Adrenal gland (tissue), 12 donors: Measurements from ENCODE around the gene NEK8. TPM values are rescaled to one million over a fixed set of nuclear protein-coding genes. Genes with fewer than 3 reads are reported as not detected.

Source experiments
- DNase-seq, 7 donors: peaks; one replicate each; pipeline ENCODE4 v3.0.0-alpha.2; 2019 to 2020
- H3K27ac ChIP-seq, 5 donors: fragments of 200-600 bp; sonication (generic) in 4 of 5; 1 replicate in 3 of 5; 2 replicates in 2 of 5; pipeline versions ENCODE4 v1.5.1 to v1.8.0; 2016 to 2020; ENCODE audit warnings: mild to moderate bottlenecking in 1 of 5
- H3K27me3 ChIP-seq: fragments of 200-600 bp; 2 replicates; pipeline ENCODE4 v1.8.0; 2021
- H3K36me3 ChIP-seq, 2 donors: fragments of 200-600 bp; replicated peaks in 1 of 2; 1 replicate in 1 of 2; 2 replicates in 1 of 2; pipeline versions ENCODE4 v1.5.1 to v1.8.0; 2018 to 2022
- H3K4me1 ChIP-seq, 2 donors: fragments of 200-600 bp; replicated peaks in 1 of 2; 1 replicate in 1 of 2; 2 replicates in 1 of 2; pipeline versions ENCODE4 v1.5.1 to v1.8.0; 2018 to 2021
- H3K4me3 ChIP-seq, 4 donors: fragments of 200-600 bp; sonication (generic) in 3 of 4; one replicate each; pipeline ENCODE4 v1.5.1; 2016 to 2018
- H3K9me3 ChIP-seq, 3 donors: fragments of 200-600 bp; sonication (generic) in 1 of 3; replicated peaks in 1 of 3; 1 replicate in 2 of 3; 2 replicates in 1 of 3; pipeline versions ENCODE4 v1.5.1 to v1.8.0; 2016 to 2021
- POLR2A ChIP-seq, 2 donors: fragments of 450-650 bp; IDR thresholded peaks; one replicate each; pipeline ENCODE4 v1.6.1; 2017; ENCODE audit warnings: antibody characterized with exemption in 2 of 2, mild to moderate bottlenecking in 2 of 2, moderate library complexity in 1 of 2
- WGBS, 4 donors: extraction: QIAGEN DNeasy Blood & Tissue Kit in 2 of 4; methylation state at CpG; one replicate each; pipeline versions ENCODE4 v1.1.5 to v1.1.7; 2013 to 2017; 5-methylcytosine and 5-hydroxymethylcytosine counted together
- intact Hi-C, 2 donors: fragments of 100-400 bp; cut with DNase I; formaldehyde crosslinking; loops; one replicate each; pipeline versions ENCODE4 v1.14.1 to v1.15.0; 2022 to 2023
- polyA plus RNA-seq, 3 donors: library from polyadenylated mRNA; stranded (reverse); fragments of 200-250 nt in 2 of 3; fragments of 350-450 nt in 1 of 3; fragmentation: Illumina TruSeq in 1 of 3; extraction: RNeasy Lipid Tissue Mini Kit (QIAGEN cat#74804) in 1 of 3; gene quantifications; one replicate each; pipeline ENCODE4 v1.2.3, GENCODE V29; 2013 to 2014
- total RNA-seq, 9 donors: library from RNA; depleted of rRNA in 4 of 9; stranded (reverse); fragments of >200 nt in 4 of 9; fragments of 120-200 nt in 1 of 9; fragmentation: NEBNext Ultra II Directional in 1 of 9; extraction: Animal tissue kit (Norgen Biotek cat#: 25700) in 1 of 9; gene quantifications; one replicate each; pipeline versions ENCODE4 v1.1.0 to v1.2.4, GENCODE V29; 2013 to 2023
- TF ChIP-seq, protein P1 (sequence below), 6 experiments: fragments of 450-650 bp in 4 of 6; fragments of 200-600 bp in 2 of 6; sonication (generic) in 1 of 6; IDR thresholded peaks; 1 replicate in 5 of 6; 2 replicates in 1 of 6; pipeline versions ENCODE4 v1.5.1 to v1.8.0; 2016 to 2021; ENCODE audit warnings: antibody characterized with exemption in 6 of 6, mild to moderate bottlenecking in 2 of 6, moderate library complexity in 1 of 6
- donor health status: healthy with polysubstance abuse.
- donor health status: Bipolar disorder and iron deficiency.
- donor health status: DM: yes; HTN: yes; CAD: no.
- donor health status: DM: no; HTN: no; CAD: no.
- donor health status: DM: no; HTN: no; CAD: no.
- donor health status: DM: yes; HTN: yes; CAD: no.

NEK8 gene
- total and polyA plus RNA-seq, 12 donors = 0.54 to 11.9 (median 6.1) TPM

DNA sequence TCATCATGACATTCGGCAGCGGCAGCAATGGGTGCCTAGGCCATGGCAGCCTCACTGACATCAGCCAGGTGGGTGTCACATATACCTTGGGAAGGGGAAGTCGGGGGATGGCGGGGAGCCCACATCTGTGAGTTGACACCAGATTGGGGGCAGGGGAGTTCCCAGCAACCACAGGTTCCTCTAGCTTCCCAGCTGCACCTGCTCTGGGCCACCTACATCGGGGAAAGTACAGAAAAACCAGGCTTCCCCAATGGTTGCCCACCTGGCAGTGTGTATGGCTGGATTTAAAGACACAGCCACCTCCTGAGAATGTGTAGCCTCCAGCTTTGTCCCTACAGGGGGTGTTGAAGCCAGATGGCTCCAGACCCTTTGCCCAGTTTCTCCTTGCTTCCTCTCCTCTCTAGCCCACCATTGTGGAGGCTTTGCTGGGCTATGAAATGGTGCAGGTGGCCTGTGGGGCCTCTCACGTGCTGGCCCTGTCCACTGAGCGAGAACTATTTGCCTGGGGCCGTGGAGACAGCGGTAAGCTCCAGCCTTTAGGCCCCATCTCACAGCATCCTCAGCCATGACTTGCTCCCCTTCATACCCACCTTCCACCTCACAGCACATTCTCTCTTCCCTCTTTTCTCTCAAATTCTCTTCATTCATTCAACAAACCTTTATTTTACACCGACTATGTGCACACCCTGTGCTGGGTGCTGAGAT is 10.2 kb downstream of the NEK8 start:
- H3K27me3 ChIP-seq = no peaks in the 10 kb centered on the region
- WGBS, 4 donors = 82 to 96% (median 90%) methylated on average over 7 to 10 of the region's 10 CpGs
- H3K27ac ChIP-seq = no peak overlapping the region
- no peaks in the 10 kb centered on the region for H3K9me3 ChIP-seq
- intact Hi-C loops = no loop called here
- no peak for DNase-seq
- H3K36me3 ChIP-seq = no peaks in the 10 kb centered on the region
- H3K4me3 ChIP-seq = no peak overlapping the region
- TF ChIP-seq, protein P1, sequence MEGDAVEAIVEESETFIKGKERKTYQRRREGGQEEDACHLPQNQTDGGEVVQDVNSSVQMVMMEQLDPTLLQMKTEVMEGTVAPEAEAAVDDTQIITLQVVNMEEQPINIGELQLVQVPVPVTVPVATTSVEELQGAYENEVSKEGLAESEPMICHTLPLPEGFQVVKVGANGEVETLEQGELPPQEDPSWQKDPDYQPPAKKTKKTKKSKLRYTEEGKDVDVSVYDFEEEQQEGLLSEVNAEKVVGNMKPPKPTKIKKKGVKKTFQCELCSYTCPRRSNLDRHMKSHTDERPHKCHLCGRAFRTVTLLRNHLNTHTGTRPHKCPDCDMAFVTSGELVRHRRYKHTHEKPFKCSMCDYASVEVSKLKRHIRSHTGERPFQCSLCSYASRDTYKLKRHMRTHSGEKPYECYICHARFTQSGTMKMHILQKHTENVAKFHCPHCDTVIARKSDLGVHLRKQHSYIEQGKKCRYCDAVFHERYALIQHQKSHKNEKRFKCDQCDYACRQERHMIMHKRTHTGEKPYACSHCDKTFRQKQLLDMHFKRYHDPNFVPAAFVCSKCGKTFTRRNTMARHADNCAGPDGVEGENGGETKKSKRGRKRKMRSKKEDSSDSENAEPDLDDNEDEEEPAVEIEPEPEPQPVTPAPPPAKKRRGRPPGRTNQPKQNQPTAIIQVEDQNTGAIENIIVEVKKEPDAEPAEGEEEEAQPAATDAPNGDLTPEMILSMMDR (IDR thresholded peaks at IDR 0.05) = no peak
- TF ChIP-seq POLR2A (IDR thresholded peaks at IDR 0.05) = no peak
- H3K4me1 ChIP-seq = peaks cover 8 to 9% of the 10 kb centered on the region in 2 donors

DNA sequence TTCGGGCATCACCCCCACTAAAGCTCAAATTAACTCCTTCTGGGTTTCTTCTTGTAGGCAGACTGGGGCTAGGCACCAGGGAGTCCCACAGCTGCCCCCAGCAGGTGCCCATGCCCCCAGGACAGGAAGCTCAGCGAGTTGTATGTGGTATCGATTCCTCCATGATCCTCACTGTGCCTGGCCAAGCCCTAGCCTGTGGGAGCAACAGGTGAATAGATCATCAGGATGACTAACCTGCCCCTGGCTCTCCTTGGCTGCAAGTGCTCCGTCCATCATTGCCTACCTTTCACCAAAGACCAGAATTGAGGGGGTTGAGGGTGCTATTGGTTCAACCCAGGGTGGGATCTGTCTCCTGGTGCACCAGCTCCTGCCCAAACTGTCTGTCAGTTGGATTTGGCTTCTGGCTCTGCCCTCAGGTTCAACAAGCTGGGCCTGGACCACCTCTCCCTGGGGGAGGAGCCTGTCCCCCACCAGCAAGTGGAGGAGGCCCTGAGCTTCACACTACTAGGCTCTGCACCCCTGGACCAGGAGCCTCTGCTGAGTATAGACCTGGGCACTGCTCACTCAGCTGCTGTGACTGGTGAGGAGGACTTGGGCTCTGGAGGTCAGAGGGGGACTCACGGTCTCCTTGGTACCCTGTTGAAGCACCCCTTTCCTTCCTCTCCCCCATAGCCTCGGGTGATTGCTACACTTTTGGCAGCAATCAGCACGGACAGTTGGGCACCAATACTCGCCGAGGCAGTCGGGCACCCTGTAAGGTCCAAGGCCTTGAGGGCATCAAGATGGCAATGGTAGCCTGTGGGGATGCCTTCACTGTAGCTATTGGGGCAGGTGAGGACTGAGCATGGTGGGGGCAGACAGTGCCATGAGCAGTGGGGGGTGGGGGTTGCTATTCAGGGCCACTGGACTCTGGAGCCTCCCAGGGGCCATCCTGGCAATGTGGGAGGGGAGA is 12.1 kb downstream of the NEK8 start:
- intact Hi-C loops = no loop called here
- no peaks in the 10 kb centered on the region for H3K27me3 ChIP-seq
- H3K27ac ChIP-seq = no peak overlapping the region
- no peak for DNase-seq
- H3K9me3 ChIP-seq = no peaks in the 10 kb centered on the region
- peaks cover 24 to 26% of the 10 kb centered on the region in 2 donors for H3K4me1 ChIP-seq
- no peak overlapping the region for H3K4me3 ChIP-seq
- TF ChIP-seq, protein P1 (IDR thresholded peaks at IDR 0.05) = no peak
- no peak for TF ChIP-seq POLR2A (IDR thresholded peaks at IDR 0.05)
- no peaks in the 10 kb centered on the region for H3K36me3 ChIP-seq
- 75 to 86% (median 81%) methylated on average over 4 to 10 of the region's 10 CpGs for WGBS, 4 donors

DNA sequence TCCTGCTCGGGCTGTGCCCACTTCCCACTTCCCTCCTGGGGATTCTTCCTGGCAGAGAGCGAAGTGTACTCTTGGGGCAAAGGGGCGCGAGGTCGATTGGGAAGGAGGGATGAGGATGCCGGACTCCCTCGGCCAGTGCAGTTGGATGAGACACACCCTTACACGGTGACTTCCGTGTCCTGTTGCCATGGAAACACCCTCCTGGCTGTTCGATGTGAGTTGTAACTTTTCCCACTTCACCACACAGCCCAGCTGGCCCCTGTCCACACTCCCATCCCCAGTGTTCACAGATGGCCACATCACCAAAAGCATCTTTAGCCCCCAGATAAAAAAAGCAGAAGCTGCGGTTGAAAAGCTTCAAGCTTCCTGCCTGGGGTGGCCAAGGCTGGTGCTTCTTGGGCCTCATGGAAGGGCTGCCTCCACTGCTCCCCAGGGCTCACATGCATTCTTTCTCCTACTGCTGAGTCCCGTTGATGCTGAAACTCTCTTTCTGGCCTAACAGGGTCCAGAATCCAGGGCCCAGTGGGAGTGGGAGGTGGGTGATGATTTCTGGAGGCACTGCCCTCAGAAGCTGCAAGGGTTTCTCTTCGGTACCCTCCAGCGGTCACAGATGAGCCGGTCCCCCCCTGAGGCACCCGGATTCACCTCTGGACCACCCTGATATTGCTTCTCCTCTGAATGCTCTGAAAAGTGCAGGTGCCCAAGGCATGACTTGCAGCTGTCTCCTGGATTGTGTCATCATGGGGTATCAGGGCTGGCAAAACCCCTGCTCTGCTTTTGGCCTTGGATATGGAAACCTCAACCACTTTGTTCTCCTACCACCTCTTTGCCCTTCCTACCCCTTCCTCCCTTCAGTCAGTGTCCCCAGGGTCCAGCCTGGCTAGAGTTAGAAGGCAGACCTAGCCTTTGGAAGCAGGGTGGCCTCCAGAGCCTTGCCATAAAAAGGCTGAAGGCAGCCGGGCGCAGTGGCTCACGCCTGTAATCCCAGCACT is 13.1 kb downstream of the NEK8 start:
- no peaks in the 10 kb centered on the region for H3K9me3 ChIP-seq
- no peak for DNase-seq
- no peak overlapping the region for H3K27ac ChIP-seq
- peaks cover 33 to 36% of the 10 kb centered on the region in 2 donors for H3K4me1 ChIP-seq
- intact Hi-C loops = no loop called here
- H3K27me3 ChIP-seq = no peaks in the 10 kb centered on the region
- WGBS, 4 donors = 71 to 80% (median 75%) methylated on average over 16 to 19 of the region's 19 CpGs
- H3K4me3 ChIP-seq = no peak overlapping the region
- H3K36me3 ChIP-seq = no peaks in the 10 kb centered on the region
- TF ChIP-seq, protein P1 (IDR thresholded peaks at IDR 0.05) = no peak
- TF ChIP-seq POLR2A (IDR thresholded peaks at IDR 0.05) = no peak
